ENCODE measurements around the gene PLK2. TPM values are rescaled to one million over a fixed set of nuclear protein-coding genes. Genes with fewer than 3 reads are reported as not detected.

Gene PLK2
- polyA plus RNA-seq, 1 donor (not counting 4 experiments of a cell fraction or from before 2014, with no cell fraction given) = 295 TPM

GRCh38 chr5:58437661-58438060, 22.2 kb downstream of the PLK2 start:
- no peaks in the 10 kb centered on the region for H3K4me1 ChIP-seq (ENCODE audit: control insufficient read depth, extremely low read depth, insufficient read depth, low read length)
- no peaks in the 10 kb centered on the region for H3K27me3 ChIP-seq (ENCODE audit: control insufficient read depth, extremely low read depth, insufficient read depth, low read length)
- H3K79me2 ChIP-seq (ENCODE audit: control insufficient read depth, insufficient read depth, low read length) = no peaks in the 10 kb centered on the region
- no peak overlapping the region for H3K9ac ChIP-seq (ENCODE audit: control insufficient read depth, extremely low read depth, insufficient read depth, low read length)
- no peaks in the 10 kb centered on the region for H3K9me3 ChIP-seq (ENCODE audit: control insufficient read depth, low read depth, low read length)
- no peak overlapping the region for H3K4me2 ChIP-seq (ENCODE audit: control insufficient read depth, extremely low read depth, insufficient read depth, low read depth, low read length)
- H2AFZ ChIP-seq (ENCODE audit: control insufficient read depth, low read length) = no peak overlapping the region
- H4K20me1 ChIP-seq (ENCODE audit: control insufficient read depth, extremely low read depth, insufficient read depth, low read length) = no peaks in the 10 kb centered on the region
- dilution Hi-C loops (cut with MboI; ENCODE audit: extremely low pct_ligation_motif_present, low sequenced_read_pairs) = no loop called here
- TF ChIP-seq EZH2 (IDR thresholded peaks at IDR 0.05; ENCODE audit: low read length) (no peak), CTCF (optimal IDR thresholded peaks at IDR 0.05 in 1 of 3, IDR thresholded peaks at IDR 0.05 in 1 of 3, conservative IDR thresholded peaks at IDR 0.05 in 1 of 3; ENCODE audit: extremely low read depth in 1 of 3, insufficient read depth in 2 of 3, low read length in 3 of 3) (no peak)
- no peak for DNase-seq (ENCODE audit: low read depth, low spot score)
- no peaks in the 10 kb centered on the region for H3K9me1 ChIP-seq (ENCODE audit: control insufficient read depth, extremely low read depth, insufficient read depth, low read length)
- H3K4me3 ChIP-seq (ENCODE audit: control insufficient read depth in 2 of 3, extremely low read depth in 1 of 3, insufficient read depth in 2 of 3, low read depth in 1 of 3, low read length in 3 of 3) = no peak overlapping the region
- H3K27ac ChIP-seq (ENCODE audit: control insufficient read depth, insufficient read depth, low read length) = no peak overlapping the region
- H3K36me3 ChIP-seq (ENCODE audit: control insufficient read depth in 2 of 2, extremely low read depth in 1 of 2, insufficient read depth in 2 of 2, low read length in 2 of 2) = no peaks in the 10 kb centered on the region
- FAIRE-seq = no peak

GRCh38 chr5:58431832-58432231, 28.1 kb downstream of the PLK2 start:
- FAIRE-seq = no peak
- dilution Hi-C loops (cut with MboI; ENCODE audit: extremely low pct_ligation_motif_present, low sequenced_read_pairs) = no loop called here

More at GRCh38 chr5:58431832-58432231, 28.1 kb downstream of the PLK2 start:
- Histone ChIP-seq H3K4me1 (ENCODE audit: control insufficient read depth, extremely low read depth, insufficient read depth, low read length) (no peaks in the 10 kb centered on the region), H3K4me2 (ENCODE audit: control insufficient read depth, extremely low read depth, insufficient read depth, low read depth, low read length) (no peak overlapping the region), H3K27me3 (ENCODE audit: control insufficient read depth, extremely low read depth, insufficient read depth, low read length) (no peaks in the 10 kb centered on the region), H3K36me3 (ENCODE audit: control insufficient read depth in 2 of 2, extremely low read depth in 1 of 2, insufficient read depth in 2 of 2, low read length in 2 of 2) (no peaks in the 10 kb centered on the region), H2AFZ (ENCODE audit: control insufficient read depth, low read length) (no peak overlapping the region), H3K79me2 (ENCODE audit: control insufficient read depth, insufficient read depth, low read length) (no peaks in the 10 kb centered on the region), H3K9me1 (ENCODE audit: control insufficient read depth, extremely low read depth, insufficient read depth, low read length) (no peaks in the 10 kb centered on the region), H3K9ac (ENCODE audit: control insufficient read depth, extremely low read depth, insufficient read depth, low read length) (no peak overlapping the region), H4K20me1 (ENCODE audit: control insufficient read depth, extremely low read depth, insufficient read depth, low read length) (no peaks in the 10 kb centered on the region), H3K27ac (ENCODE audit: control insufficient read depth, insufficient read depth, low read length) (no peak overlapping the region), H3K9me3 (ENCODE audit: control insufficient read depth, low read depth, low read length) (no peaks in the 10 kb centered on the region), H3K4me3 (ENCODE audit: control insufficient read depth in 2 of 3, extremely low read depth in 1 of 3, insufficient read depth in 2 of 3, low read depth in 1 of 3, low read length in 3 of 3) (no peak overlapping the region)
- DNase-seq (ENCODE audit: low read depth, low spot score) = no peak
- TF ChIP-seq CTCF (optimal IDR thresholded peaks at IDR 0.05 in 1 of 3, IDR thresholded peaks at IDR 0.05 in 1 of 3, conservative IDR thresholded peaks at IDR 0.05 in 1 of 3; ENCODE audit: extremely low read depth in 1 of 3, insufficient read depth in 2 of 3, low read length in 3 of 3) = no peak
- TF ChIP-seq EZH2 (IDR thresholded peaks at IDR 0.05; ENCODE audit: low read length) = no peak

All from keratinocyte (primary cell).